HG02610 (cell line): ENCODE data around the gene ZNF710.
"Not testable (repeated sequence)": the region's sequence is repeated elsewhere in the genome, so short reads cannot be mapped to it uniquely, and the experiment has no call there.

ENCODE experiments used
- ATAC-seq: cut with Tn5 transposase; IDR thresholded peaks from one replicate; pipeline ENCODE4 v1.9.1; 2021; ENCODE audit warnings: mild to moderate bottlenecking, moderate library complexity; ENCODE audit not compliant: unreplicated experiment

The ZNF710 gene

GRCh38 chr15:90101130-90101968 lies 100.2 kb downstream of the ZNF710 start:
- no peak for ATAC-seq

DNA sequence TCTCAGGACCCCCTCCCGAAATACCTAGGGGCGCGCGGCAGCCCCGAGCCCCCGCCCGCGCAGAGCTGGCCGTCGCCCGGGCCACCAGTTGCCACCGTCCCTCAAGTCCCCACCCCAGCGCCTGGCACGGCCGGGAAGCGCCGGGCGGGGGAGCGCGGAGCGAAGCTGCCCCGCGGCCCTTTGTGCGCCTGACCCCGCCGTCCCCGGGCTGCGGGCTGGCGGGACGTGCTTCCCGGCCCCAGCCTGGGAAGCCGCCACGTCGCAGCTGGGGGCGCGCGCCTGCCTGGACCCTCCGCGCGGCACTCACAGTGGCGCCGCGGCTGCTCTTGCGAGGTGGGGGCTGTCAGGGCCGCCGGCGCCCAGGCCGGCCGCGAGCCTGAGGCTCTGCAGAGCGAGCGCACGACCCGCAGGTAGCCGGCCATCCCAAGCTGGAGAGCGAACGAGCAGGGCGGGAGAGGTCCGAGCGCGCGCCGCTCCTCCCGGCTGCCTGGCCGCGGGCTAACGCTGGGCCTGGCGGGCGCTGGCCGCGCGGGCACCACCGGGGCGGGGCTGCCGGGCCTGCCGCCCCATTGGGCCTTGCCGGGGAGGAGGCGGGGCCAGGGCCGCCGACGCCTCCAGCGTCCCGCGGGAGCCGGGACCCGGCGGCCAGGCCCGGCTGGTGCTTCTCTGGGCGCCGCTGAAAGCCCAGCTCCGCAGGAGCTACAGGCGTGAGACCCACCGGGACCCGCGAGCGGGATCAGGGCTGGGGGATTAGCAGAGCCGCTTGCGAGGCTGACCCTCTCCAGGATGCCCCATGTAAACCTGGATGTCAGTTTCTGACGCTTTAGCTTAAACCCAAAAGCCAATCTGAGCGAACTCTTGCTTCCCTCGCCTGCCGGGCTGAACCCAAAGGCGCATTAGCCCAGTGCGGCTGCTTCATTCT lies 101.1 kb downstream of the ZNF710 start, which contains the start of gene IDH2:
Gene IDH2 (minus strand): TSS at position 500 of the 922 bp plus-strand sequence. CDS start 78 bp downstream, at position 422.
- ATAC-seq = peak; percentile 72

DNA sequence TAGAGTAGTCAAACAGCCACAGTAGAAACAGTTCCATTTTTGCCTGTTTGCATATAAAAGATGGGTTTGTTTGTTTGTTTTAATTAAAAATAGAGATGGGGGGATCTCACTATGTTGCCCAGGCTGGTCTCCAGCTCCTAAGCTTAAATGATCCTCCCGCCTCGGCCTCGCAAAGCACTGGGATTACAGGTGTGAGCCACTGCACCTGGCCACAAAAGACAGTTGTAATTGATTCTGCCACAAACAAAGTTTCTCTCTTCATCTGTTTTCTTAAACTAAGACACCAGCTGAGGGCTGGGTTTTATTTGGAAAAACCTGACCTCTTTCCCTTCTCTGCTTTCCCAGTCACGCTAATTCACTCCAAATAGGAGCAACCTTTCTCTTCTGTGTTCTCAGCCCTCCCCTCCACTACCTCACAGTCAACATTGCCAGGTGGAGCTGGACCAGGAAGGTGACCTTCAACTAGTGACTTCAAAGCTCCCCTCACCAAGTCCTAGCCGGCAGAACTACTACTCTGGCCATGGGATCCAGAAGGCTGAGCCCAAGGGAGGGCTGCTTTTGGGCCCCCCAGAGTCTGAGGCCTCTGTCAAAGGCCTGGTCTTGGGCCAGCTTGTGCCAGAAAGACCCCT lies 102.7 kb downstream of the ZNF710 start:
- no peak for ATAC-seq

DNA sequence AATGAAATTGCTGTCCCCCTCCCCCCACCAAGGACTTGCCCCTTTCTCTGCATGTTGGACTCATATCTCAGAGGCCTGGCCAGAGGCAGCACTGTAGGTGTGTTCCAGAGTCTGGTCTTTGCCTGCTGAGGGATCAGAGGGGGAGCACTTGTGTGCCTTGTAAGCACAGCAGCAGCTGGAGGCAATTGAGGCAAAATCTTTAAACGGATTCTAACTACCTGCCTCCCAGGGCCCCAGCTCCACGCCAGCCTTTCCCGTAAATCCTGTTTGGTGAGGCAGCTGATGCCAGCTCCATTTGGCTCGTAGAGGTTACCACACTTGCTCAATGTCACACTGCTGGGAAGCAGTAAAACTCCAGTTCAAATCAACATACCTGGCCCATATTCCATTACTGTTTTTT lies 103.4 kb downstream of the ZNF710 start:
- ATAC-seq = no peak

DNA sequence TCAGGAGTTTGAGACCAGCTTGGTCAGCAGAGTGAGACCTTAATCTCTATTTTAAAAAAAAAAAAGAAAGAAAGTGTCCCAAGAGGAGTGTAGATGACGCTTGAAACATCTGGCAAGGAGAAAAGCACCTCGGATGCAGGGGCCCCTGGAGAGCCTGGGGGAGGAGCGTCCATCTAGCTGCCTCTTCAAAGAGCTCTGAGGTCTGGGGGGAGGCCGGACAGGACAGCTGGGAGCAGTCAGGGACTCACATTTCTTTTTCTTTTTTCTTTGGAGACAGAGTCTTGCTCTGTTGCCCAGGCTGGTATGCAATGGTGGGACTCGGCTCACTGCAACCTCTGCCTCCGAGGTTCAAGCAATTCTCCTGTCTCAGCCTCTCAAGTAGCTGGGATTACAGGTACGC lies 104.4 kb downstream of the ZNF710 start:
- ATAC-seq = no peak

- no peak for ATAC-seq
These were observed 105.5 kb downstream of the ZNF710 start for GRCh38 chr15:90106522-90107117.

DNA sequence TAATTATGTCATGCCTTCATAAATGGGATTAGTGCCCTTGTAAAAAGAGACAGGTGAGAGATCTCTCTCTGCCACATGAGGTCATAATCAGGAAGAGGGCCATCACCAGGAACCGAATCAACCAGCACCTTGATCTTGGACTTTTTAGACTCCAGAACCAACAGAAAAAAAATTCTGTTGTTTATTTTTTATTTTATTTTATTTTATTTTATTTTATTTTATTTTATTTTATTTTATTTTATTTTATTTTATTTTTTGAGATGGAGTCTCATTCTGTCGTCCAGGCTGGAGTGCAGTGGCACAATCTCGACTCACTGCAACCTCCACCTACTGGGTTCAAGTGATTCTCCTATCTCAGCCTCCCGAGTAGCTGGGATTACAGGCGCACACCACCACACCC lies 106.9 kb downstream of the ZNF710 start:
- not testable (repeated sequence) for ATAC-seq

- not testable (repeated sequence) for ATAC-seq
These were observed 108.1 kb downstream of the ZNF710 start for GRCh38 chr15:90109163-90109751.

DNA sequence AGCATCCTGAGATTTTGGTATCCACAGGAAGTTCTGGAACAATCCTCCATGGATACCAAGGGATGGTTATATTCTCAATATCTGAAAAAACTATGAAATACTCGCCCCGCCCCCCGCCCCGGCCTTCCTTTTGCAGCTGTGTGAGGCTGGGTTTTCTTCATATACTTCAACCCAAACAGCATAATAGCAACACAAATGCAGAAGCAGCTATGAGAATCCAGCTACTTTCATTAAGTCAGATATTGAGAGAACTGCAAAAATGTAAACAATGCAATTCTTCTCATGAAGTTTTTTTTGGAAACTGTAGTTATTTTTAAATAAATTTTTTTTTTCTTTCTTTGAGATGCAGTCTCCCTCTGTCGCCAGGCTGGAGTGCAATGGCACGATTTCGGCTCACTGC lies 112.0 kb downstream of the ZNF710 start:
- no peak for ATAC-seq

- no peak for ATAC-seq
These were observed 113.4 kb downstream of the ZNF710 start for GRCh38 chr15:90114451-90114901.

DNA sequence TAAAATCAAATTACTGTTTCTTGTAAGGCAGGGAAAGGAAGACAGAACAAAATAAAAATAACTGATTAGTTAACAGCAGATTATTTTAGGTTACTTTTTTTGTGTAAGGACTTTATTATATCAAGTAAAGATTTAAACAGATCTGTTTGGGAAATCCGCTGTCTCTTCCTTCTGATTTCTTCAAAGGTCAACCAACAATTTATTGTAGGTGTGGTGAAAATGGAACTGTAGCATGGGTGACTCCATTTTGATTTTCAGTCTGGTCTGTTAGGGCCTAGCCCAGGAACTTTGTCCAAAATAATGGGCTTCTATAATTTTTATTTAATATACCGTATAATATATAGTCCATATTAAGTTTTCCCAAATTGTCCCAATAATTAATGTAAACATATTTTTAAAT lies 114.7 kb downstream of the ZNF710 start:
- no peak for ATAC-seq

DNA sequence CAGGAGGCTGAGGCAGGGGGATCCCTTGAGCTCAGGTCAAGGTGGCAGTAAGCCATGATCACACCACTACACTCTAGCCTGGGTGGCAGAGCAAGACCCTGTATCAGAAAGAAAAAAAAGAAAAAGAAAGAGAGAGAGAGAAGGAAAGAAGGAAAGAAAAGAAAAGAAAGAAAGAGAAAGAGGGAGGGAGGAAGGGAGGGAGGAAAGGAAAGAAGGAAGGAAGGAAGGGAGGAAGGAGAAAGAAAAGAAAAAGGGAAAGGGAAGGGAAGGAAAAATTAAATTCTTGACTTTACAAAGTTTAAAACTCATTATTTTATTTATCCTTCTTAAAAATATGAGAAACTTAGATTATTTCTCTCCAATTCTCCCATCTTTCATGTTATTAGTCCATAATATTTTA lies 118.2 kb downstream of the ZNF710 start:
- ATAC-seq = no peak

- ATAC-seq = no peak
These were observed 120.0 kb downstream of the ZNF710 start for GRCh38 chr15:90121086-90121485.

DNA sequence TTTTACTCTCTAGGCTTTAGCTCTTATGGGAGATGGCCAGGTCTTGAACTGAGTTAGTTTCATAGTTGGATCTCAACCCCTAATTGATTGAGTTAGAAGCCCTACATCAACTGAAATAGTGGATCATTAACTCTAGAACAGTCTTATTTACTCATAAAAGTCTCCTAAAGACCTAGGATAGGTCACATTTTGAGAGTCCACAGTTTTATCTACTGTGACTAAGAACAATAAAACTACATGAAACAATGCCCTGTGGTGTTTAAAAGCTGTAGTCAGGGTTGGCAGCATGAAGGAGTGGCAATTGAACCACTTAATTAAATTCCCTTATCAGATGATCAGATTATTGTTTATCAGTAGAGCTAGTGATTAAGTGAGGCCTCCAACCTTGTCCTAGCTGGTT lies 123.4 kb downstream of the ZNF710 start:
- no peak for ATAC-seq

GRCh38 chr15:90126022-90126421 lies 124.9 kb downstream of the ZNF710 start:
- ATAC-seq = no peak

GRCh38 chr15:90126596-90127435 lies 125.7 kb downstream of the ZNF710 start:
- ATAC-seq = no peak

DNA sequence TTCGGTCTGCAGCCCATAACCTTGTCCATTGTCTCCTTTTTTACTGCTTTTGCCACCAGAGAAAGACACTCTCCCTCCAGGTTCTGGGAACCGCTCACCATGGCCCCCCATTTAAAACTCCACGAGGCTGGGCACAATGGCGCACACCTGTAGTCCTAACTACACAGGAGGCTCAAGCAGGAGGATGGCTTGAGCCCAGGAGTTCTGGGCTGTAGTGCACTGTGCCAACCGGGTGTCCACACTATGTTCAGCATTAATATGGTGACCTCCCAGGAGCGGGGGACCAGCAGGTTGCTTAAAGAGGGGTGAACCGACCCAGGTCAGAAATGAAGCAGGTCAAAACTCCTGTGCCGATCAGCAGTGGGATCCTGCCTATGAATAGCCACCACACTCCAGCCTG lies 129.2 kb downstream of the ZNF710 start:
- no peak for ATAC-seq
